Measurements from ENCODE around the gene VASH1. TPM values are rescaled to one million over a fixed set of nuclear protein-coding genes. Genes with fewer than 3 reads are reported as not detected.

VASH1 gene
- total and polyA plus RNA-seq, 2 of the 13 experiments (the other 11 are each of a cell fraction or from before 2014, with no cell fraction given) = 0.11 to 0.24 TPM

DNA sequence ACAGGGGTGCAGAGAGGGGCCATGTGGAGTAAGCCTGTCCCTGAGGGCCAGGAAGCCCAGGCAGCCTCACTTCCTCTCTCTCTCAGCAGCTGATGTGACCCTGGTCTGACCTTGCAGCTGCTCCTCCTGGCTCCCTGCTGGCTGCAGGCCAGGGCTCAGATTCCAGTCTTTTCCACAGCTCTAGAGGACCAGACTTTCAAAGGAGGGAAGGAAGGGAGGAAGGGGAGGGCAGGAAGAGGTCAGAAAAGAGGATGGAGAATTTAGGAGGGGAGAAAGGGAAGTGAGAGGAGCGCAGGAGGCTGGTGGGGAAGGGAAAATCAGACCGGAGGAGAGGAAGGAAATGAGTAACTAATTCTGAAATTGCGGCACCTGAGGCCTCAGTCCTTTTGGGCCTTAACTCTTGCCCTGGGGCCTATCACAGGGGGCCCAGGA is 40.9 kb upstream of the VASH1 start (continued):
- TF ChIP-seq ZNF572 (CRISPR knock-in tag; IDR thresholded peaks at IDR 0.05) (no peak), ELF3 (CRISPR knock-in tag; IDR thresholded peaks at IDR 0.05) (0 out of 2 replicates have a peak, but pooled peaks have one; percentile 14), ATM (IDR thresholded peaks at IDR 0.05; ENCODE audit: borderline replicate concordance) (no peak), TFAP4 (IDR thresholded peaks at IDR 0.05; ENCODE audit: borderline replicate concordance, low read depth) (peak; percentile 74; the same call in 1 of the 2 replicates), ZSCAN12 (CRISPR knock-in tag; IDR thresholded peaks at IDR 0.05) (no peak), ZNF558 (CRISPR knock-in tag; IDR thresholded peaks at IDR 0.05; ENCODE audit: borderline replicate concordance) (no peak), ERF (CRISPR knock-in tag; IDR thresholded peaks at IDR 0.05) (no peak), ARNT (IDR thresholded peaks at IDR 0.05) (no peak), GABPB1 (CRISPR knock-in tag; IDR thresholded peaks at IDR 0.05) (peak; percentile 20; the same call in 1 of the 2 replicates), ZNF263 (CRISPR knock-in tag; IDR thresholded peaks at IDR 0.05) (peak; percentile 84), ZNF331 (CRISPR knock-in tag; IDR thresholded peaks at IDR 0.05) (no peak), ZNF768 (CRISPR knock-in tag; IDR thresholded peaks at IDR 0.05) (no peak), NR2F6 (IDR thresholded peaks at IDR 0.05) (peak; percentile 76), NR2F6 (CRISPR knock-in tag; IDR thresholded peaks at IDR 0.05) (peak; percentile 90), ESRRA (CRISPR knock-in tag; IDR thresholded peaks at IDR 0.05; ENCODE audit: low read depth) (peak; percentile 87), ZKSCAN8 (CRISPR knock-in tag; IDR thresholded peaks at IDR 0.05; ENCODE audit: borderline replicate concordance) (no peak), RCOR2 (CRISPR knock-in tag; IDR thresholded peaks at IDR 0.05) (no peak), DPF2 (CRISPR knock-in tag; IDR thresholded peaks at IDR 0.05; ENCODE audit: borderline replicate concordance, low read depth) (no peak), ZNF280D (CRISPR knock-in tag; IDR thresholded peaks at IDR 0.05) (no peak), ZBTB7B (CRISPR knock-in tag; IDR thresholded peaks at IDR 0.05) (no peak), ZNF703 (CRISPR knock-in tag; IDR thresholded peaks at IDR 0.05; ENCODE audit: borderline replicate concordance) (no peak), ZNF543 (CRISPR knock-in tag; IDR thresholded peaks at IDR 0.05) (no peak), HOXA3 (CRISPR knock-in tag; IDR thresholded peaks at IDR 0.05) (no peak)
- TF ChIP-seq, protein P1, sequence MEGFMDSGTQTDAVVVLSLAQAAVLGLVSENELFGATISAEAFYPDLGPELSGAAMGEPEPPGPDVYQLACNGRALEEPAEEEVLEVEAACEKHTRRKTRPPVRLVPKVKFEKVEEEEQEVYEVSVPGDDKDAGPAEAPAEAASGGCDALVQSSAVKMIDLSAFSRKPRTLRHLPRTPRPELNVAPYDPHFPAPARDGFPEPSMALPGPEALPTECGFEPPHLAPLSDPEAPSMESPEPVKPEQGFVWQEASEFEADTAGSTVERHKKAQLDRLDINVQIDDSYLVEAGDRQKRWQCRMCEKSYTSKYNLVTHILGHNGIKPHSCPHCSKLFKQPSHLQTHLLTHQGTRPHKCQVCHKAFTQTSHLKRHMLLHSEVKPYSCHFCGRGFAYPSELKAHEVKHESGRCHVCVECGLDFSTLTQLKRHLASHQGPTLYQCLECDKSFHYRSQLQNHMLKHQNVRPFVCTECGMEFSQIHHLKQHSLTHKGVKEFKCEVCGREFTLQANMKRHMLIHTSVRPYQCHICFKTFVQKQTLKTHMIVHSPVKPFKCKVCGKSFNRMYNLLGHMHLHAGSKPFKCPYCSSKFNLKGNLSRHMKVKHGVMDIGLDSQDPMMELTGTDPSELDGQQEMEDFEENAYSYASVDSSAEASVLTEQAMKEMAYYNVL (CRISPR knock-in tag; IDR thresholded peaks at IDR 0.05; ENCODE audit: borderline replicate concordance) = no peak; the same call in 1 of the 2 replicates
- TF ChIP-seq, protein P2, sequence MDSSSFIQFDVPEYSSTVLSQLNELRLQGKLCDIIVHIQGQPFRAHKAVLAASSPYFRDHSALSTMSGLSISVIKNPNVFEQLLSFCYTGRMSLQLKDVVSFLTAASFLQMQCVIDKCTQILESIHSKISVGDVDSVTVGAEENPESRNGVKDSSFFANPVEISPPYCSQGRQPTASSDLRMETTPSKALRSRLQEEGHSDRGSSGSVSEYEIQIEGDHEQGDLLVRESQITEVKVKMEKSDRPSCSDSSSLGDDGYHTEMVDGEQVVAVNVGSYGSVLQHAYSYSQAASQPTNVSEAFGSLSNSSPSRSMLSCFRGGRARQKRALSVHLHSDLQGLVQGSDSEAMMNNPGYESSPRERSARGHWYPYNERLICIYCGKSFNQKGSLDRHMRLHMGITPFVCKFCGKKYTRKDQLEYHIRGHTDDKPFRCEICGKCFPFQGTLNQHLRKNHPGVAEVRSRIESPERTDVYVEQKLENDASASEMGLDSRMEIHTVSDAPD (CRISPR knock-in tag; IDR thresholded peaks at IDR 0.05) = no peak
